GM12873 (cell line): Measurements from ENCODE around the gene GPR45.

Source experiments
- CTCF ChIP-seq: IDR thresholded peaks from 2 replicates; pipeline ENCODE4 v1.5.1; 2012; ENCODE audit warnings: low read depth, mild to moderate bottlenecking, moderate library complexity, low read length, control low read depth; ENCODE audit not compliant: insufficient read depth; ENCODE audit errors: missing control alignments

The GPR45 gene

GRCh38 chr2:105256431-105257047, 15.0 kb downstream of the GPR45 start:
- no peak for TF ChIP-seq CTCF

- TF ChIP-seq CTCF: no peak
Measured at GRCh38 chr2:105257981-105258380, 16.4 kb downstream of the GPR45 start.

- no peak for TF ChIP-seq CTCF
Measured at GRCh38 chr2:105258835-105259350, 17.4 kb downstream of the GPR45 start.

- TF ChIP-seq CTCF: no peak
Measured at GRCh38 chr2:105261061-105261460, 19.5 kb downstream of the GPR45 start.

- TF ChIP-seq CTCF: no peak
Measured at GRCh38 chr2:105262651-105263091, 21.1 kb downstream of the GPR45 start.

- TF ChIP-seq CTCF: no peak
Measured at GRCh38 chr2:105269426-105269825, 27.9 kb downstream of the GPR45 start.

GRCh38 chr2:105271393-105272045, 30.0 kb downstream of the GPR45 start:
- TF ChIP-seq CTCF: no peak
